ENCODE measurements around the gene PARVB. TPM values are rescaled to one million over a fixed set of nuclear protein-coding genes. Genes with fewer than 3 reads are reported as not detected.

PARVB gene
- total and polyA plus RNA-seq, 11 donors, result 54.9 to 172 (median 95.8) TPM

- H3K4me1 ChIP-seq, result peaks cover 0 to 35% (median 9%) of the 10 kb centered on the region in 12 donors
- peak overlapping the region in 2 of 12 donors; percentile 8 to 61 for H3K27ac ChIP-seq
- TF ChIP-seq CTCF (IDR thresholded peaks at IDR 0.05) (no peak), POLR2A (IDR thresholded peaks at IDR 0.05) (no peak)
- H3K9me3 ChIP-seq, result no peaks in the 10 kb centered on the region
- intact Hi-C loops (cut with DNase I), result loop anchor here in 6 of 10 donors (2.0 to 10.0 kb wide), 6 partner anchors 93 to 632 kb away; no protein-coding TSS in a partner anchor
- DNase-seq (no peak), ATAC-seq (no peak)
- WGBS, 4 donors, result 81 to 98% (median 88%) methylated on average over 9 of the region's 9 CpGs
- H3K27me3 ChIP-seq, result no peaks in the 10 kb centered on the region
- no peak overlapping the region for H3K4me3 ChIP-seq
- peaks cover 0 to 92% (median 71%) of the 10 kb centered on the region in 9 donors for H3K36me3 ChIP-seq
These were observed 29.7 kb upstream of the PARVB start for GRCh38 chr22:43994416-43994815.

- DNase-seq (no peak), ATAC-seq (no peak)
- intact Hi-C loops (cut with DNase I), result loop anchor here in 3 of 10 donors (2.0 to 10.0 kb wide), 5 partner anchors 87 to 632 kb away; no protein-coding TSS in a partner anchor
- Histone ChIP-seq H3K4me3 (peak overlapping the region in 1 of 12 donors; percentile 49), H3K36me3 (peaks cover 0 to 84% (median 64%) of the 10 kb centered on the region in 9 donors), H3K4me1 (peaks cover 0 to 37% (median 9%) of the 10 kb centered on the region in 12 donors), H3K9me3 (no peaks in the 10 kb centered on the region), H3K27ac (peak overlapping the region in 3 of 12 donors; percentile 26 to 74 (median 59)), H3K27me3 (no peaks in the 10 kb centered on the region)
- TF ChIP-seq POLR2A (IDR thresholded peaks at IDR 0.05), result no peak
- WGBS, 4 donors, result 91 to 100% (median 96%) methylated on average over 14 to 15 of the region's 15 CpGs
These were observed 28.9 kb upstream of the PARVB start for GRCh38 chr22:43995057-43995685.

- TF ChIP-seq POLR2A (IDR thresholded peaks at IDR 0.05) (no peak), CTCF (IDR thresholded peaks at IDR 0.05) (no peak)
- DNase-seq, result no peak
- peak overlapping the region in 9 of 12 donors; percentile 18 to 74 (median 43) for H3K27ac ChIP-seq
- intact Hi-C loops (cut with DNase I), result loop anchor here in 3 of 10 donors (2.0 to 10.0 kb wide), 5 partner anchors 87 to 631 kb away; no protein-coding TSS in a partner anchor
- H3K4me1 ChIP-seq, result peaks cover 0 to 37% (median 9%) of the 10 kb centered on the region in 12 donors
- H3K4me3 ChIP-seq, result peak overlapping the region in 10 of 12 donors; percentile 1 to 49 (median 33)
- no peaks in the 10 kb centered on the region for H3K27me3 ChIP-seq
- WGBS, 4 donors, result 65 to 80% (median 74%) methylated on average over 10 of the region's 10 CpGs
- peaks cover 0 to 78% (median 57%) of the 10 kb centered on the region in 9 donors for H3K36me3 ChIP-seq
- H3K9me3 ChIP-seq, result no peaks in the 10 kb centered on the region
- no peak for ATAC-seq
These were observed 28.3 kb upstream of the PARVB start for GRCh38 chr22:43995798-43996169.

GRCh38 chr22:43996170-43996980 is 27.7 kb upstream of the PARVB start:
- H3K27me3 ChIP-seq, result no peaks in the 10 kb centered on the region
- 82 to 89% (median 84%) methylated on average over 40 to 45 of the region's 45 CpGs for WGBS, 4 donors
- DNase-seq, result peak; percentile 58 to 88 (median 70)
- H3K36me3 ChIP-seq, result peaks cover 0 to 73% (median 52%) of the 10 kb centered on the region in 9 donors
- ATAC-seq, result peak in 2 of 4 donors; percentile 16 to 44
- peak overlapping the region in 7 of 12 donors; percentile 18 to 74 (median 44) for H3K27ac ChIP-seq
- peaks cover 0 to 37% (median 9%) of the 10 kb centered on the region in 12 donors for H3K4me1 ChIP-seq
- TF ChIP-seq POLR2A (IDR thresholded peaks at IDR 0.05) (no peak), CTCF (IDR thresholded peaks at IDR 0.05) (no peak)
- H3K4me3 ChIP-seq, result peak overlapping the region in 10 of 12 donors; percentile 1 to 49 (median 33)
- intact Hi-C loops (cut with DNase I), result loop anchor here in 2 of 10 donors (5.0 to 10.0 kb wide), 3 partner anchors 86 to 328 kb away; no protein-coding TSS in a partner anchor
- no peaks in the 10 kb centered on the region for H3K9me3 ChIP-seq
